ENCODE data around the gene MAPKAPK3. TPM values are rescaled to one million over a fixed set of nuclear protein-coding genes. Genes with fewer than 3 reads are reported as not detected.
A peak's percentile ranks its signal among the peaks of the same experiment; 100 is the strongest.

Gene MAPKAPK3
- total RNA-seq, 2 experiments from 2014 or later = 204 to 205 TPM

GRCh38 chr3:50605901-50606326, 11.0 kb upstream of the MAPKAPK3 start:
- no peaks in the 10 kb centered on the region for H3K27me3 Mint-ChIP-seq
- peaks cover 85% of the 10 kb centered on the region for H3K36me3 Mint-ChIP-seq (ENCODE audit: low read depth)
- DNase-seq = peak; percentile 50
- H3K4me3 Mint-ChIP-seq = peak overlapping the region; percentile 94
- peaks cover 47% of the 10 kb centered on the region for H3K4me1 Mint-ChIP-seq (ENCODE audit: low read depth)
- intact Hi-C loops (cut with micrococcal nuclease) = no loop called here
- CTCF ChIA-PET = interaction anchor here (2.6 to 25.1 kb wide), 3 partner anchors 10 to 33 kb away, joined by 9 to 769 read pairs (median 217); partner anchors contain the start of genes C3orf18 and HEMK1
- H3K27ac Mint-ChIP-seq = peak overlapping the region; percentile 100
- no peak for ATAC-seq
- no peak for TF ChIP-seq CTCF (IDR thresholded peaks at IDR 0.05)
- no peaks in the 10 kb centered on the region for H3K9me3 Mint-ChIP-seq
- POLR2A ChIA-PET = interaction anchor here (0.7 to 25.8 kb wide), 6 partner anchors 3 to 783 kb away, joined by 3 to 2276 read pairs (median 920); partner anchors contain the start of genes C3orf18, CISH, HEMK1 and MAPKAPK3

DNA sequence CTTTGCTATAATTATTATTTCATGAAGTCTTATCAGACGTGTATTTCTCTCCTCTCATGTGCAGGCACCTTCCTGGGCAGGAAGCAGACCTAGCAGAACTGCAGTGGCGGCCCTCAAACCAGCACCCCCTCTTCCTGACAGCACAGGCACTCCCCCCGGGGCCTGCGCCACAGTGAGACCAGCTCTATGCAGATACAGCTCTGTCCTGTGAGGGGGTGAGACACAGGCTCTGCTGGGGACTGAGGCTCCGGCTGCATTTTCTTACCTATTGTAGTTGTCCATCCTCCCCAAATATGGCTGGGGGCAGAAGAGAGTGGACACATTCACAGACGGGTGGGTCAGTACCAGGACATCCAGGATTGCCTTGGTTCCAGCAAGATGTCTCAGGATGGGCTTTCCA, 10.4 kb upstream of the MAPKAPK3 start:
- Mint-ChIP-seq H3K27ac (peak overlapping the region; percentile 100), H3K9me3 (no peaks in the 10 kb centered on the region), H3K4me3 (peak overlapping the region; percentile 94), H3K4me1 (ENCODE audit: low read depth) (peaks cover 43% of the 10 kb centered on the region), H3K36me3 (ENCODE audit: low read depth) (peaks cover 92% of the 10 kb centered on the region), H3K27me3 (no peaks in the 10 kb centered on the region)
- ChIA-PET POLR2A (interaction anchor here (1.2 to 25.8 kb wide), 5 partner anchors 2 to 270 kb away, joined by 3 to 2276 read pairs (median 1836); partner anchors contain the start of genes C3orf18, CISH, HEMK1 and MAPKAPK3), CTCF (interaction anchor here (13.2 to 25.1 kb wide), 2 partner anchors 17 to 34 kb away, joined by 217 to 769 read pairs; partner anchors contain the start of genes C3orf18 and HEMK1)
- DNase-seq (peak; percentile 59), ATAC-seq (no peak)
- intact Hi-C loops (cut with micrococcal nuclease) = no loop called here
- TF ChIP-seq CTCF (IDR thresholded peaks at IDR 0.05) = no peak

DNA sequence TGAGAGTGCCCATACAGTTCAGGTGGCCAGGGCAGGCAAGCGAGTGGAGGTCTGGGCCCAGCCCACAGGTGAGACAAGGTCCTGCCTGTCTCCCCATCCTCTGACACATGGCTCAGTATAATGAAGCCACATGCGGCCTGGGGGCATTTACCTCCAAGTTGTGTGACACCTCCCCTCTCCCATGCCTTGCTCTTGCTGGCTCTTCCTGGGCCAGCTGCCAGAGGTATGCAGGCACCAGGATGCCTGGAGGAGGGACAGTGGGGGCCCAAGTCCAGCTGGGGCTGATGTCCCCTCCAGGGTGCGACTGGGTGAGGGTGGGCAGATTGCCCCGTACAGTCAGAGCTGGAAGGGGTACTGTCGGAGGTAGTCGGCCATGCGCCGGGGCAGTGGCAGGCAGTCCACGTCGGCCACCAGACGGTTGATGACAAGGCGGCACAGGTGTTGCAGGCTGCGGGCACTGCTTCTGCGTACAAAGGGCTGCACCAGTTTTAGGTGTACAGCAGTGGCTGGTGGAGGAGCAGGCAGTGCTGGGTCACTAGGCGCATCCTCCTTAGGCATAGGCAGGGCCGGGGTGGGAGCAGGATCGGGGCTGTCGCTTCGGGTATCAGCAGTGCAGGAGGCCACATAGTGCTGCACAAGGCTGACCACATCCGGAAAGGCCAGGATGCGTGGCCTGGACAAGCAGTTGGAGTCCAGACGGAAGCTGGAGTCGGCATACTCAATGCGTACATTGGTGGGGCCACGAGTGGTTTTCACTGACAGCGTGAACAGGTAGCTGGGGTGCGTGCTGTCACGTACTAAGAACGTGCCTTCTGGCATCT, 9.5 kb upstream of the MAPKAPK3 start:
- intact Hi-C loops (cut with micrococcal nuclease) = no loop called here
- DNase-seq (peak; percentile 71), ATAC-seq (no peak)
- Mint-ChIP-seq H3K9me3 (no peaks in the 10 kb centered on the region), H3K36me3 (ENCODE audit: low read depth) (peaks cover 98% of the 10 kb centered on the region), H3K27me3 (no peaks in the 10 kb centered on the region), H3K4me3 (peak overlapping the region; percentile 94), H3K4me1 (ENCODE audit: low read depth) (peaks cover 34% of the 10 kb centered on the region), H3K27ac (peak overlapping the region; percentile 100)
- ChIA-PET POLR2A (interaction anchor here (0.7 to 25.8 kb wide), 11 partner anchors 1 to 785 kb away, joined by 3 to 2276 read pairs (median 4); partner anchors contain the start of genes C3orf18, CISH, CYB561D2 and HEMK1), CTCF (interaction anchor here (1.4 to 25.1 kb wide), 3 partner anchors 11 to 35 kb away, joined by 4 to 769 read pairs (median 217); partner anchors contain the start of genes C3orf18 and HEMK1)
- TF ChIP-seq CTCF (IDR thresholded peaks at IDR 0.05) = no peak

GRCh38 chr3:50608278-50608677, 8.7 kb upstream of the MAPKAPK3 start:
- peaks cover 98% of the 10 kb centered on the region for H3K36me3 Mint-ChIP-seq (ENCODE audit: low read depth)
- ChIA-PET CTCF (interaction anchor here (1.4 to 25.1 kb wide), 3 partner anchors 10 to 35 kb away, joined by 4 to 769 read pairs (median 217); partner anchors contain the start of genes C3orf18 and HEMK1), POLR2A (interaction anchor here (0.7 to 25.8 kb wide), 11 partner anchors 0 to 784 kb away, joined by 3 to 2276 read pairs (median 7); partner anchors contain the start of genes C3orf18, CISH, CYB561D2 and HEMK1)
- ATAC-seq (no peak), DNase-seq (no peak)
- no peaks in the 10 kb centered on the region for H3K9me3 Mint-ChIP-seq
- intact Hi-C loops (cut with micrococcal nuclease) = no loop called here
- peak overlapping the region; percentile 94 for H3K4me3 Mint-ChIP-seq
- no peak for TF ChIP-seq CTCF (IDR thresholded peaks at IDR 0.05)
- H3K27me3 Mint-ChIP-seq = no peaks in the 10 kb centered on the region
- H3K27ac Mint-ChIP-seq = peak overlapping the region; percentile 100
- peaks cover 27% of the 10 kb centered on the region for H3K4me1 Mint-ChIP-seq (ENCODE audit: low read depth)

Data from activated CD8-positive, alpha-beta T cell treated with anti-CD3 and anti-CD28 coated beads for 36 hours (primary cell).